ENCODE results near the gene IGFBP2. TPM values are rescaled to one million over a fixed set of nuclear protein-coding genes. Genes with fewer than 3 reads are reported as not detected.

The IGFBP2 gene
- polyA plus RNA-seq, 4 donors: 9.8 to 163 (median 56.4) TPM

DNA sequence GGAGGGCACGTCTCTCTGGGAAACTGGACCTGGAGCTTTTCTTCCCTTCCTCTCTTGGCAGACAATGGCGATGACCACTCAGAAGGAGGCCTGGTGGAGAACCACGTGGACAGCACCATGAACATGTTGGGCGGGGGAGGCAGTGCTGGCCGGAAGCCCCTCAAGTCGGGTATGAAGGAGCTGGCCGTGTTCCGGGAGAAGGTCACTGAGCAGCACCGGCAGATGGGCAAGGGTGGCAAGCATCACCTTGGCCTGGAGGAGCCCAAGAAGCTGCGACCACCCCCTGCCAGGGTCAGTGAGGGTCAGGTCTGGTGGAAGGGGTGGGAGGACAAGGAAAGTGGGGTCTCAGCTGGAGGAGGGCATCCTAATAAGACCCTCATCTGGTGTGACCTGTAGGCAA lies 27.3 kb downstream of the IGFBP2 start:
- FAIRE-seq: no peak
- H3K27ac ChIP-seq (ENCODE audit: low read depth in 1 of 3, low read length in 2 of 3): no peak overlapping the region
- DNase-seq: no peak
- no peaks in the 10 kb centered on the region for H3K27me3 ChIP-seq (ENCODE audit: control insufficient read depth in 3 of 3, insufficient read depth in 3 of 3, low read length in 3 of 3)
- no peaks in the 10 kb centered on the region for H3K9me3 ChIP-seq (ENCODE audit: control insufficient read depth in 2 of 2, insufficient read depth in 1 of 2, low read depth in 1 of 2, low read length in 1 of 2)
- no peak overlapping the region for H3K4me3 ChIP-seq (ENCODE audit: low read depth in 1 of 3, low read length in 3 of 3)
- peaks cover 0 to 37% (median 0%) of the 10 kb centered on the region in 3 donors for H3K4me1 ChIP-seq (ENCODE audit: control insufficient read depth in 3 of 3, insufficient read depth in 2 of 3, low read depth in 1 of 3, low read length in 2 of 3)
- WGBS, 3 donors: 91 to 95% (median 93%) methylated on average over 8 to 10 of the region's 10 CpGs
- peaks cover 0 to 83% (median 0%) of the 10 kb centered on the region in 3 donors for H3K36me3 ChIP-seq (ENCODE audit: control insufficient read depth in 3 of 3, insufficient read depth in 2 of 3, low read depth in 1 of 3, low read length in 3 of 3)

DNA sequence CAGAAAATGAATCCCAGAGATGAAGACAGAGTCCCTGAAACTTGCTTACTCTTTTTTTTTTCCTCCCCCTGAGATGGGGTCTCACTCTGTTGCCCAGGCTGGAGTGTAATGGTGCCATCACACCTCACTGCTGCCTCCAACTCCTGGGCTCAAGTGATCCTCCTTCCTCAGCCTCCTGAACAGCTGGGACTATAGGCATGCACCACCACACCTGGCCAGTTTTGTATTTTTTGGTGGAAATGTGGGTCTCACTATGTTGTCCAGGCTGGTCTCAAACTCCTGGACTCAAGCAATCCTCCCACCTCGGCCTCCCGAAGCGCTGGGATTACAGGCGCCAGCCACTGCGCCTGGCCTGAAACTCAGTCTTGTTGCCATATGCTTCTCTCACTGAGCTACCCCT lies 27.8 kb downstream of the IGFBP2 start:
- FAIRE-seq (no peak), DNase-seq (no peak)
- H3K27ac ChIP-seq (ENCODE audit: low read depth in 1 of 3, low read length in 2 of 3): no peak overlapping the region

DNA sequence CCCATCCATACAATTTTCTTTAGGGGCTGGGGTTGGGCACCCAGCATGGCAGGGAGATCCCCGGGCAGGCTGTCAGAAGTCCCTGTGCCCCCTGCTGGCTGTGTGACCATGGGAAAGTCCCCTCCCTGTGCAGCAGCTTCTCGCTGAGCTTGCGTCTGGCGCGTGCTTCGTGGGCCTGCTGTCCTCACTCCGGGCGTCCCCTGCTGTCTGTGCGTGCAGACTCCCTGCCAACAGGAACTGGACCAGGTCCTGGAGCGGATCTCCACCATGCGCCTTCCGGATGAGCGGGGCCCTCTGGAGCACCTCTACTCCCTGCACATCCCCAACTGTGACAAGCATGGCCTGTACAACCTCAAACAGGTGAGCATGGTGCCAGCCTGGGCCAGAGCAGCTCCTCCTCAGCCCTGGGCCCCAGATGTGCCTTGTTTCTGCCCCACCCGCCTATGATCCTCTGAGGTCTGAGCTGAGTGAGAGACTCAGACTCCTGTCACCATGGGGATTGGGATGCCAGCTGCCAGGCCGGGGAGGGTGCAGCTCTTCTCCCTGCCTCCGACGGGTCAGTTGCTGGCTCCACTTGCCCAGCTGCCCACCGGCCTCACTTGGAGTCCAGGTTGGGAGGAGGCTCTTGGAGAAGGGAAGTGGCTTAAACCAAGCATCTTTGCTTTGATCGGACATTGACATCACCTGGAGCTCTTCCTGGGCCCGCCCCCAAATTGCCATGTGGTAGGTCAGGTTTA lies 28.6 kb downstream of the IGFBP2 start:
- H3K27me3 ChIP-seq (ENCODE audit: control insufficient read depth in 3 of 3, insufficient read depth in 3 of 3, low read length in 3 of 3): no peaks in the 10 kb centered on the region
- H3K4me1 ChIP-seq (ENCODE audit: control insufficient read depth in 3 of 3, insufficient read depth in 2 of 3, low read depth in 1 of 3, low read length in 2 of 3): peaks cover 0 to 40% (median 0%) of the 10 kb centered on the region in 3 donors
- DNase-seq: no peak
- WGBS, 3 donors: 86 to 92% (median 90%) methylated on average over 20 of the region's 20 CpGs
- peaks cover 0 to 76% (median 0%) of the 10 kb centered on the region in 3 donors for H3K36me3 ChIP-seq (ENCODE audit: control insufficient read depth in 3 of 3, insufficient read depth in 2 of 3, low read depth in 1 of 3, low read length in 3 of 3)
- H3K4me3 ChIP-seq (ENCODE audit: low read depth in 1 of 3, low read length in 3 of 3): no peak overlapping the region
- H3K9me3 ChIP-seq (ENCODE audit: control insufficient read depth in 2 of 2, insufficient read depth in 1 of 2, low read depth in 1 of 2, low read length in 1 of 2): no peaks in the 10 kb centered on the region
- H3K27ac ChIP-seq (ENCODE audit: low read depth in 1 of 3, low read length in 2 of 3): no peak overlapping the region
- no peak for FAIRE-seq

More for the DNA sequence above, 27.8 kb downstream of the IGFBP2 start:
- Histone ChIP-seq H3K4me3 (ENCODE audit: low read depth in 1 of 3, low read length in 3 of 3) (no peak overlapping the region), H3K4me1 (ENCODE audit: control insufficient read depth in 3 of 3, insufficient read depth in 2 of 3, low read depth in 1 of 3, low read length in 2 of 3) (peaks cover 0 to 40% (median 0%) of the 10 kb centered on the region in 3 donors), H3K27me3 (ENCODE audit: control insufficient read depth in 3 of 3, insufficient read depth in 3 of 3, low read length in 3 of 3) (no peaks in the 10 kb centered on the region), H3K9me3 (ENCODE audit: control insufficient read depth in 2 of 2, insufficient read depth in 1 of 2, low read depth in 1 of 2, low read length in 1 of 2) (no peaks in the 10 kb centered on the region), H3K36me3 (ENCODE audit: control insufficient read depth in 3 of 3, insufficient read depth in 2 of 3, low read depth in 1 of 3, low read length in 3 of 3) (peaks cover 0 to 83% (median 0%) of the 10 kb centered on the region in 3 donors)
- 98 to 100% (median 98%) methylated on average over 5 of the region's 5 CpGs for WGBS, 3 donors

DNA sequence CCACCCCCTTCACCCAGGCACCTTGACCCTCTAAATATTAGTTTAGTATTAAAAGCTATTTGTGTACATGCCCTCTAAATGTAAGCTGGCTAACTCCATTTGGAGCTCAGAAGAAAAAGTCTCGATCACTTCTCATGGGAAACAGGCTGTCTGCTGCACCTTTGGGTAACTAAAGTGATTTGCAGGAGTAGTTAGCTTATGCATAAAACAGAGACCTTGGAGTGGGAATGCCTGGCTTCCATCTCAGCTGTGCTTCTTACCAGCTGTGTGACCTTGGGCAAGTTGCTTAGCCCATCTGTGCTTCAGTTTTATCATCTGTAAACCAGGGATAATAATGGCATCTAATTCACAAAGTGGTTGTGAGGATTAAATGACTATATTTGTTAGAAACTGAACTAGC lies 29.9 kb downstream of the IGFBP2 start:
- Histone ChIP-seq H3K27me3 (ENCODE audit: control insufficient read depth in 3 of 3, insufficient read depth in 3 of 3, low read length in 3 of 3) (no peaks in the 10 kb centered on the region), H3K27ac (ENCODE audit: low read depth in 1 of 3, low read length in 2 of 3) (no peak overlapping the region), H3K36me3 (ENCODE audit: control insufficient read depth in 3 of 3, insufficient read depth in 2 of 3, low read depth in 1 of 3, low read length in 3 of 3) (peaks cover 0 to 66% (median 0%) of the 10 kb centered on the region in 3 donors), H3K9me3 (ENCODE audit: control insufficient read depth in 2 of 2, insufficient read depth in 1 of 2, low read depth in 1 of 2, low read length in 1 of 2) (no peaks in the 10 kb centered on the region), H3K4me3 (ENCODE audit: low read depth in 1 of 3, low read length in 3 of 3) (no peak overlapping the region), H3K4me1 (ENCODE audit: control insufficient read depth in 3 of 3, insufficient read depth in 2 of 3, low read depth in 1 of 3, low read length in 2 of 3) (peaks cover 0 to 32% (median 0%) of the 10 kb centered on the region in 3 donors)
- FAIRE-seq (no peak), DNase-seq (no peak)
- WGBS, 3 donors: 92 to 96% (median 93%) methylated on average over 1 of the region's 1 CpG

DNA sequence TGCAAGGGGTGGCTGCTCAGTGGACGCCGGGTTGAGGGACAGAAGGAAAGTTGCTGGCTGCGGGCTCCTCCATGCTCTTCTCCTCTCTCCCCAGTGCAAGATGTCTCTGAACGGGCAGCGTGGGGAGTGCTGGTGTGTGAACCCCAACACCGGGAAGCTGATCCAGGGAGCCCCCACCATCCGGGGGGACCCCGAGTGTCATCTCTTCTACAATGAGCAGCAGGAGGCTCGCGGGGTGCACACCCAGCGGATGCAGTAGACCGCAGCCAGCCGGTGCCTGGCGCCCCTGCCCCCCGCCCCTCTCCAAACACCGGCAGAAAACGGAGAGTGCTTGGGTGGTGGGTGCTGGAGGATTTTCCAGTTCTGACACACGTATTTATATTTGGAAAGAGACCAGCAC lies 30.6 kb downstream of the IGFBP2 start:
- no peak for DNase-seq

DNA sequence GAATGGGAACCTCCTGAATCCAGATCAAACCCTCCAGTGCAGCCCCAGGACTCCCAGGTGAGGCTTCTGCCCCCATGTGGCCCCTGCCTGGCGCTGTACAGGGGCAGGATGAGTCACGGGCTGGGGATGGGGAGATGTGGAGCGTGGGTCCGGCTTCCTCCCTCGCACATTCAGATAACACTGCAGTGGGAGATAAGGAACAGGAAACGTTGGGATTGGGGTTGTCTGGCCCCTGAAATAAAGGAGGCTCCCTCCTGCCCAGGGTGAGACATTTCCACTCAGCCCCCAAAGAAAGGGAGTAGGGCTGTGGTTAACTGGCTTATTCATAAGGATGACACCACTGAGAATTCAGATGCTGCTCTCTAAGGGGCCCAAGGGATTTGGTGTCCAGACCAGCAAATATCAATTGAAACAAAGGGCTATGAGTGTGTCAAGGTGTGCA lies 31.4 kb downstream of the IGFBP2 start:
- Histone ChIP-seq H3K4me1 (ENCODE audit: control insufficient read depth in 3 of 3, insufficient read depth in 2 of 3, low read depth in 1 of 3, low read length in 2 of 3) (peaks cover 0 to 22% (median 0%) of the 10 kb centered on the region in 3 donors), H3K27ac (ENCODE audit: low read depth in 1 of 3, low read length in 2 of 3) (peak overlapping the region in 1 of 3 donors; percentile 6), H3K4me3 (ENCODE audit: low read depth in 1 of 3, low read length in 3 of 3) (no peak overlapping the region)

More for the DNA sequence above, 30.6 kb downstream of the IGFBP2 start:
- Histone ChIP-seq H3K27ac (ENCODE audit: low read depth in 1 of 3, low read length in 2 of 3) (no peak overlapping the region), H3K4me1 (ENCODE audit: control insufficient read depth in 3 of 3, insufficient read depth in 2 of 3, low read depth in 1 of 3, low read length in 2 of 3) (peaks cover 0 to 29% (median 0%) of the 10 kb centered on the region in 3 donors), H3K9me3 (ENCODE audit: control insufficient read depth in 2 of 2, insufficient read depth in 1 of 2, low read depth in 1 of 2, low read length in 1 of 2) (no peaks in the 10 kb centered on the region), H3K36me3 (ENCODE audit: control insufficient read depth in 3 of 3, insufficient read depth in 2 of 3, low read depth in 1 of 3, low read length in 3 of 3) (peaks cover 0 to 65% (median 0%) of the 10 kb centered on the region in 3 donors), H3K27me3 (ENCODE audit: control insufficient read depth in 3 of 3, insufficient read depth in 3 of 3, low read length in 3 of 3) (no peaks in the 10 kb centered on the region), H3K4me3 (ENCODE audit: low read depth in 1 of 3, low read length in 3 of 3) (no peak overlapping the region)
- 88 to 94% (median 90%) methylated on average over 17 to 18 of the region's 18 CpGs for WGBS, 3 donors
- no peak for FAIRE-seq

DNA sequence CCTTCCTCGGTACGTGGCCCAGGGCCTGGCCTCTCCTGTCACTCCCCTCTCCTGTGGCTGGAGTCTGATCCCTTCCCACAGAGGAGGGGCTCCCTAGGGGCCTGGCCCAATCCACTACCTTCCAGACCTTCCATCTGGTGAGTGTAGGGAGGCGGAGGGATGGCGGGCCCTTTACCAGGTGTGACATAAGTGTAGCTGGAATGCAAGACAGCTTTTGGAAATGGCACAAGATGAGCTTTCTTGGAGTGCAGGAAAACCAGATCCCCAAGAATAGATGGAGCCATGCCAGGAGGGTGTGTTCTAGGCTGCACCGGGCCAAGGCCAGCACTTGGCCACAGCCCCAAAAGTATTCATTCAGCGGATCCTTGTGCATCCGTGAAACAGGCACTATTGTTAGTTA lies 32.0 kb downstream of the IGFBP2 start:
- DNase-seq (peak; percentile 34 to 76), FAIRE-seq (no peak)
- H3K27ac ChIP-seq (ENCODE audit: low read depth in 1 of 3, low read length in 2 of 3): peak overlapping the region in 1 of 3 donors; percentile 15

More for the DNA sequence above, 31.4 kb downstream of the IGFBP2 start:
- Histone ChIP-seq H3K27me3 (ENCODE audit: control insufficient read depth in 3 of 3, insufficient read depth in 3 of 3, low read length in 3 of 3) (no peaks in the 10 kb centered on the region), H3K36me3 (ENCODE audit: control insufficient read depth in 3 of 3, insufficient read depth in 2 of 3, low read depth in 1 of 3, low read length in 3 of 3) (peaks cover 0 to 62% (median 0%) of the 10 kb centered on the region in 3 donors), H3K9me3 (ENCODE audit: control insufficient read depth in 2 of 2, insufficient read depth in 1 of 2, low read depth in 1 of 2, low read length in 1 of 2) (no peaks in the 10 kb centered on the region)
- FAIRE-seq (no peak), DNase-seq (peak; percentile 35 to 72)
- 9 to 44% (median 33%) methylated on average over 6 of the region's 6 CpGs for WGBS, 3 donors

DNA sequence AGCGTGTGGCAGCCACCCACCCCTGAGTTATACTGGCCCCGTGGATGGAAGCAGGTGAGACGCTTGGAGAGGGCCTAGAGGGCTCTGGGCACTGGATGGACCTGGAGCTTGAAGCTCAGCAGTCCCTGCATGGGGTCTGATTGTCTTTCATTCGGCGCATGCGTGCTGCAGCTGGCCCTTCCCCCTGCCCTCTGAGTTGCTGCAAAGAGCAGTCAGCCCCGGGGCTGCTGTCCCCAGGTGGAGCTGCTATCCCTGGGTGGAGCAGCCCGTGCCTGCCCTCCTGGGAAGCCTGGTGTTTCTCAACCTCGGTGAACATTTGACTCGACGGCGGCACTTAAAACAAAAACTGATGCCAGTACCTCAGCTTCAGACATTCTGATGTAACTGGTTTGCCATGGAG lies 32.5 kb downstream of the IGFBP2 start:
- FAIRE-seq: no peak
- H3K36me3 ChIP-seq (ENCODE audit: control insufficient read depth in 3 of 3, insufficient read depth in 2 of 3, low read depth in 1 of 3, low read length in 3 of 3): peaks cover 0 to 52% (median 0%) of the 10 kb centered on the region in 3 donors
- 16 to 50% (median 18%) methylated on average over 12 of the region's 12 CpGs for WGBS, 3 donors
- H3K4me3 ChIP-seq (ENCODE audit: low read depth in 1 of 3, low read length in 3 of 3): no peak overlapping the region
- peaks cover 0 to 20% (median 0%) of the 10 kb centered on the region in 3 donors for H3K4me1 ChIP-seq (ENCODE audit: control insufficient read depth in 3 of 3, insufficient read depth in 2 of 3, low read depth in 1 of 3, low read length in 2 of 3)
- peaks cover 0 to 3% (median 0%) of the 10 kb centered on the region in 3 donors for H3K27me3 ChIP-seq (ENCODE audit: control insufficient read depth in 3 of 3, insufficient read depth in 3 of 3, low read length in 3 of 3)
- H3K27ac ChIP-seq (ENCODE audit: low read depth in 1 of 3, low read length in 2 of 3): peak overlapping the region in 1 of 3 donors; percentile 15
- peak in 1 of 2 donors; percentile 56 for DNase-seq
- no peaks in the 10 kb centered on the region for H3K9me3 ChIP-seq (ENCODE audit: control insufficient read depth in 2 of 2, insufficient read depth in 1 of 2, low read depth in 1 of 2, low read length in 1 of 2)

More for the DNA sequence above, 32.0 kb downstream of the IGFBP2 start:
- Histone ChIP-seq H3K4me1 (ENCODE audit: control insufficient read depth in 3 of 3, insufficient read depth in 2 of 3, low read depth in 1 of 3, low read length in 2 of 3) (peaks cover 0 to 20% (median 0%) of the 10 kb centered on the region in 3 donors), H3K9me3 (ENCODE audit: control insufficient read depth in 2 of 2, insufficient read depth in 1 of 2, low read depth in 1 of 2, low read length in 1 of 2) (no peaks in the 10 kb centered on the region), H3K36me3 (ENCODE audit: control insufficient read depth in 3 of 3, insufficient read depth in 2 of 3, low read depth in 1 of 3, low read length in 3 of 3) (peaks cover 0 to 57% (median 0%) of the 10 kb centered on the region in 3 donors), H3K4me3 (ENCODE audit: low read depth in 1 of 3, low read length in 3 of 3) (no peak overlapping the region), H3K27me3 (ENCODE audit: control insufficient read depth in 3 of 3, insufficient read depth in 3 of 3, low read length in 3 of 3) (peaks cover 0 to 3% (median 0%) of the 10 kb centered on the region in 3 donors)
- WGBS, 3 donors: 22 to 38% (median 26%) methylated on average over 7 of the region's 7 CpGs
